SKM-1 (cell line): ENCODE results near the gene SPOCK2.

Experiments used
- DNase-seq: peaks from one replicate; lab custom pipeline; 2025; ENCODE audit not compliant: unreplicated experiment; lab: John Stamatoyannopoulos, UW

The SPOCK2 gene

GRCh38 chr10:72073708-72074573 lies 14.4 kb downstream of the SPOCK2 start:
- DNase-seq, result no peak

GRCh38 chr10:72072639-72073038 lies 15.7 kb downstream of the SPOCK2 start:
- no peak for DNase-seq

- DNase-seq, result no peak
These were observed 16.3 kb downstream of the SPOCK2 start for GRCh38 chr10:72072046-72072445.

GRCh38 chr10:72069751-72070526 lies 18.4 kb downstream of the SPOCK2 start:
- no peak for DNase-seq

GRCh38 chr10:72068901-72069446 lies 19.4 kb downstream of the SPOCK2 start:
- no peak for DNase-seq

- DNase-seq, result no peak
These were observed 20.1 kb downstream of the SPOCK2 start for GRCh38 chr10:72068126-72068765.

GRCh38 chr10:72067463-72068125 lies 20.8 kb downstream of the SPOCK2 start:
- no peak for DNase-seq

GRCh38 chr10:72066318-72067284 lies 21.8 kb downstream of the SPOCK2 start:
- DNase-seq, result no peak

- no peak for DNase-seq
These were observed 22.8 kb downstream of the SPOCK2 start for GRCh38 chr10:72065439-72066025.

- DNase-seq, result no peak
These were observed 24.5 kb downstream of the SPOCK2 start for GRCh38 chr10:72063703-72064391.

- no peak for DNase-seq
These were observed 25.3 kb downstream of the SPOCK2 start for GRCh38 chr10:72062832-72063702.

GRCh38 chr10:72062382-72062781 lies 26.0 kb downstream of the SPOCK2 start:
- no peak for DNase-seq

GRCh38 chr10:72061930-72062329 lies 26.4 kb downstream of the SPOCK2 start:
- no peak for DNase-seq

GRCh38 chr10:72061491-72061890 lies 26.9 kb downstream of the SPOCK2 start:
- DNase-seq, result no peak

- DNase-seq, result no peak
These were observed 28.2 kb downstream of the SPOCK2 start for GRCh38 chr10:72059843-72060822.

- no peak for DNase-seq
These were observed 29.1 kb downstream of the SPOCK2 start for GRCh38 chr10:72058989-72059842.
